ENCODE results near the gene ZNF780B.
"Not testable (repeated sequence)": the region's sequence is repeated elsewhere in the genome, so short reads cannot be mapped to it uniquely, and the experiment has no call there.

Gene ZNF780B

DNA sequence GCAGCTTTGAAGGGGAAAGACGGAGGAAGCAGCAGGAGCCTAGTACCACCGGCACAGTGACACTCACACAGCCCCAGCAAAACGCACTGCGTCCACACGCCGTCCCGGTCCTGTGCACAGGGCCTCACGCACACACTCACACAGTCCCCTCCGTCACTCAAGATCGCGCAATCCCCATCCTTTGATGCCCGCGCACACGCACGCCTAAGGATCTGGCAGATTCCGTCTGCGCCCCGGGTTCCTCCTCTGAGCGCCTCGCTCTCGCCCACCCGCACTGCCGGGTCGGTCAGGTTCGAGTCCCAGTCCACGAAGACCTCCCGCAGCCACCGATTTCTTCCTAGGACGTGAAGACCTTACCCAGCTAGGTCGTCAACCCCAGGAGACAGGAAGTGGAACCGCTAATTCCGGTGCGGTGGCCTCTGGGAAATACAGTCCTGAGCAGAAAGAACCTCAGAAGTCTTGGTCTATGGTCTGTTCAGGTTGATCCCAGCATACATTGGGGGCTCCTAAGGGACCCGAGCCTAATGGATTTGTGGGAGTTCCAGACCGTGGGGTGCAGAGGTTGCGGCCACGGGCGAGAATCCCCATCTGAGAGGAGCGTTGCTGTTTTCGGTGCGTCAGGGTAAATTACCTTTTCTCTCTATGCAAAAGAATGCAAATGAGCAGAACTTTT is at the start of gene ZNF780B:
Gene ZNF780B (minus strand): TSS at position 400 of the 673 bp plus-strand sequence. CDS start 5,899 bp downstream, outside the sequence.
- peak; percentile 80 for DNase-seq

DNA sequence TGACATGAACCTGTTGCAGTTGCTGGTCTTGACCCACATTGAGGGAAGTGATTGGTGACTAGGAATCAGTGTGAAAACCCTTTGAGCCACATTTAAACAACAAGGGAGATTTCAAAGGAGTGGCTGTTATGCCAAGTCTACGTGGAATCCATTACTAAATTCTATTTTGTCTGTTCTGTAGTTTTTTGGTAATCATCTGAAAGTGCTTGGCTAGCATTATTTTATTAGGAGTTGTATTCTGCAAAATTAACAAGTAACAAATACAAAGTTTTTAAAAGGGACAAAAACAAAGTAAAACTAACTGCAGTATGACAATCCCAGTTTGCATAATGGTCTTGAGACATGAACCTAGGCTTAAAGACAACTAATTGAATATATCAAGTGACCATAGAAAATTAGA is 48.7 kb upstream of the ZNF780B start:
- no peak for DNase-seq

DNA sequence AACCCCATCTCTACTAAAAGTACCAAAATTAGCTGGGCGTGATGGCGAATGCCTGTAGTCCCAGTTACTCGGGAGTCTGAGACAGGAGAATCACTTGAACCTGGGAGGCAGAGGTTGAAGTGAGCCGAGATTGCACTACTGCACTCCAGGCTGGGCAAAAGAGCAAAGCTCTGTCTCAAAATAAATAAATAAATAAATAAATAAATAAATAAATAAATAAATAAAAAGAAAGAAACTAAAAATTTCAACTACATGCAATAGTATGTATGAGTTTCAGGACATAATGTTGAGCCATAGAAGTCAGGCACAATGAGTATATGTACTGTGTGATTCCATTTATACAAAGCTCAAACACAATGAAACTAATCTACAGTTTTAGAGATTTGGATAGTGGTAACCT is 47.6 kb upstream of the ZNF780B start:
- no peak for DNase-seq

DNA sequence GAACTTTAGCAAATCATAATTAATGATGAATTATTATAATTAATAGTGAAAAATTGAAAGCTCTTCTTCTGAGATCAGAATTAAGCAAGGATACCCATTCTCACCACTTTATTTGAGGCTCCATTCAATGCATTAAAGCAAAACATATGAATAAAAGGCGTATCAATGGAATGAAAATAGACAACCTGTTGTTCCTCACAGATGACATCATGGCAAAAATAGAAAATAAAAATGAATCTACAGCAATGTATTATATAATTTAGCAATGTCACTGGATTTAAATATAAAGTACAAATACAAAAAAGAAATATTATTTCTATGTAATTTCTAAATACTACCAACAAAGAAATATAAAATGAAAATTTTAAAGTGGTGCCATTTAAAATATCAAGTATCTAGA is 45.8 kb upstream of the ZNF780B start:
- no peak for DNase-seq

DNA sequence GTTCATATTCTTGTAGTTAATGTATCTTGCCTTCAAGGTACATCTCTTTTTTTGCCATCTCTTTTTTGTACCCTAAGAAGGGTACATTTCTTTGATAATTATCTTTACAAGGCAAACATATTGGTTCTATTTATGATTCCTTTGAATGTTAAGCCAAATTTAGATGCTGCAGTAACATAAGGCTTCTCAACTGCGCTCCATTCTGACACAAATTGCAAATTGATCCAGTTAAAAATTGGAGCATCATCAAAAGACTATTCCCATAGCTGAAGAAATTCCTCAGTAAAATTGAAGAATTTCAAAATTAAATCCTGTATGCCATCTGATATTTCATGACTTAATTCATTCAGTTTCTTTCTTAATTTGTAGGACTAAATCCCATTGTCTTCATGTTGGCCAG is 37.4 kb upstream of the ZNF780B start:
- no peak for DNase-seq

DNA sequence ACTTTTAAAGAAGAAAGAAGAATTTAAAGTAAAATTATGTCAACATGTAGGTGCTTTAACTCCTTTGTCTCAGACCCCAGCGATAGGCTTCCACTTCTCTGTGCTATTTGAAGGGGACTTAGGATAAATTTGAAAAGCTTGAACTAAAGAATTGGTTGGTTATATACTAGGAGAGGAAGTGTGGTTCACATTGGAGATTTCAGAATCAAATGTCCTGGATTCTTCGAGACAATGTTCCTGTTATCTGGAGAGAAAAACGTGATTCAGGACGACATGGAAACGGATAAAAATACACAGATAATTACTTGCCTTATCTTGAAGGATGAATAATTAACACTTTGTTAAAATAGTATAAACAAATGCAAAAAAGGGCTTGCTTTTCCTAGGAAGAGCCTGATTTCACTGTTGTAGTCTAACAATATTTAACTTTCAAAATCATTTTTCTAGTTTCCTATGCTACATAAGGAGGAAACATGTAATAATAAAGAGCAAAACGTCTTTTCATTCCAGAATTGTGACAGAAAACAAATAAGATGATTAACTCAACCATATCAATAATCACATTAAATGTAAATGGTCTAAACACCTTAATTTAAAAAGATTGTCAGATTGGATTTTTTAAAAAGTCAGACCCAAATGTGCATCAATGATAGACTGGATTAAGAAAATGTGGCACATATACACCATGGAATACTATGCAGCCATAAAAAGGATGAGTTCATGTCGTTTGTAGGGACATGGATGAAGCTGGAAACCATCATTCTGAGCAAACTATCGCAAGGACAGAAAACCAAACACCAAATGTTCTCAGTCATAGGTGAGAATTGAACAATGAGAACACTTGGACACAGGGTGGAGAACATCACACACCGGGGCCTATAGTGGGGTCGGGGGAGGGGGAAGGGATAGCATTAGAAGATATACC is 35.4 kb upstream of the ZNF780B start:
- no peak for DNase-seq

DNA sequence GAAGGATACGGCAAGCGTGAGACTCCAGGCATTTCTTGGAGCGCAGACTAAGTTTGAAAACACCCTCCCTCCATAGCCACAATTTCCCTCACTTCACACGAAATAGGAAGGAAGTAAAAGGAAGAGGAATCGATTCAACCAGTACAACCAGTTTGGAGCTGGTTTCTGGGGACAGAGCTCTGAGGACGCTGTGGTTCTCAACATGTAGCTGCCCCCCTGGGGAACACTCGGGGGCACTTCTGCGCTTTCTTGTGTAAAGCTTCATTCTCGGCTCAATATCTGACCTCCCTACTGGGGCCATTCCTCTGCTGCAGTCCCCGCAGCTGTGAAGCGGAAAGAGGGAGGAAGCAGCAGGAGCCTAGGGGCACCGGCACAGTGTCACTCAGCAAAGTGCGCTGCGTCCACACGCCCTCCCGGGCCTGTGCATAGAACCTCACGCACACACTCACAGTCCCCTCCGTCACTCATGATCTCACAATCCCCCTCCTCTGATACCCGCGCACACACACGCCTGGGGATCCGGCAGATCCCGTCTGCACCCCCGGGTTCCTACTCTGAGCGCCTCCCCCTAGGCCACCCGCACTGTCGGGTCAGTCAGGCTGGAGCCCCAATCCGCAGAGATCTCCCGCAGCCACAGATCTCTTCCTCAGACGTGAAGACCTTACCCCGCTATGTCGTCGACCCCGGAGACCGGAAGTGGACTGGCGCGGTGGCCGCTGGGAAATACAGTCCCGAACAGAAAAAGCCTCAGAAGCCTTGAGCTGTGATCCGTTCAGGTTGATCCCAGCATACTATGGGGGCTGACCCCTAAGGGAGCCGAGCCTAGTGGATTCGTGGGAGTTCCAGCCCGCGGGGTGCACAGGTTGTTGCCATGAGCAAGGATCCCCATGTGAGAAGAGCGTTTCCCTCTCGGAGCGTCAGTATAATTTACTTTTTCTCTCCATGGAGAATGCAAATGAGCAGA is 34.5 kb upstream of the ZNF780B start, which contains the start of gene ZNF780A:
Gene ZNF780A (minus strand): TSS at position 703 of the 964 bp plus-strand sequence. CDS start 6,190 bp downstream, outside the sequence.
- peak; percentile 87 for DNase-seq

DNA sequence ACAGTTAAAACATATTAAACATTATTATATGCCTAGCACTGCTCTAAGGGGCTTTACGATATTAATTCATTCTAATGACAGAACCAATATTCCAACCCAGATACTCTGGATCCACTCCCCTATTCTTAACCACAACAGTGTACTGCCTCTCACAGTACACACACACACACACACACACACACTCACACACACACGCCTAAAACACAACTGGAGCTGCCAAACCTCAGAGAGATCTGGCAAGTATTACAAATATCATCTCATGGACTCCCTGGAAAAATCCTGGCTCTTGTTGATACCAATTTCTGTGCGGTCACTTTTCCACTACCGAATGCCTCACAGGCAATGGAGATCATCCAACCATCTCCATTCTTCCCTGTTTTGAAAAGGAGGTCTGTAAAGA is 33.4 kb upstream of the ZNF780B start:
- DNase-seq: no peak

DNA sequence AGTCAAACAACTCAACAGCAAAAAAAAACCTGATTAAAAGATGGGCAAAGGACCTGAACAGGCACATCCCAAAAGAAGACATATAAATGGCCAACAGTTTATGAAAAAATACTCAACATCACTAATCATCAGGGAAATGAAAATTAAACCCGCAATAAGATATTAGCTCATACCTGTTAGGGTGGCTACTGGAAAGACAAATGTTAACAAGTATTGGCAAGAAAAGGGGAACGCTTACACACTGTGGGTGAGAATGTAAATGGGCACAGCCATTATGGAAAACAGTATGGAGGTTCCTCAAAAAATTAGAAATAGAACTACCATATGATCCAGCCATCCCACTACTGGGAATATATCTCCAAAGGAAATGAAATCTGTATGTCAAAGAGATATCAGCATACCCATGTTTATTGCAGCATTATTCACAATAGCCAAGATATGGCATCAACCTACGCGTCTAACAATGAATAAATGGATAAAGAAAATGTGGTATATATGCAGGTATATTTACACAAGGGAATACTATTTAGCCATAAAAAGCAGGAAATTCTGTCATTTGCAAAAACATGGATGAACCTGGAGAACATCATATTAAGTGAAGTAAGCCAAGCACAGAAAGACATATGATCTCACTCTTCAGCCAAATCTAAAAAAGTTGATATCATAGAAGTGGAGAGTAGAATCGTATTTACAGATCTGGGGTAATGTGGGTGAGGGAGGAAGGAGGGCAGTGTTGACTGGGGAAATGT is 32.4 kb upstream of the ZNF780B start:
- DNase-seq: no peak

DNA sequence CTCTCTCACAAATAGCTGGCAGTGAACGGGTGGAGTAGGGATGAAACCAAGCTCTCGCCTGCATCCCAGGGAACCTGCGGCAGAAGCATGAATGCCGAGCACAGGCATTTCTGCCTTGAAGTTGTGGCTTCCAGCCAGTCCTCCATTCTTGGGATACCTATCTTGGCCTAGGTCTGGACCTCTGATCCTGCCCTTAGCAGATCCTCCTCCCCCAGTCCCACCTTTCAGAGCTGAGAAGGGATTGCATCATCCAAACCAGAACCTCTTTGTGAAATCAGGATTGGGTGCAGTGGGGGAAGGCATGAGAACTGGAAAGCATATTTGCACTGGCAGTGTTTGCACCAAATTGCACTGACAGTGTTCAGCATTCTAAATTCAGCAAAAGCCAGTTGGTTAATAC is 28.9 kb upstream of the ZNF780B start:
- DNase-seq: no peak

DNA sequence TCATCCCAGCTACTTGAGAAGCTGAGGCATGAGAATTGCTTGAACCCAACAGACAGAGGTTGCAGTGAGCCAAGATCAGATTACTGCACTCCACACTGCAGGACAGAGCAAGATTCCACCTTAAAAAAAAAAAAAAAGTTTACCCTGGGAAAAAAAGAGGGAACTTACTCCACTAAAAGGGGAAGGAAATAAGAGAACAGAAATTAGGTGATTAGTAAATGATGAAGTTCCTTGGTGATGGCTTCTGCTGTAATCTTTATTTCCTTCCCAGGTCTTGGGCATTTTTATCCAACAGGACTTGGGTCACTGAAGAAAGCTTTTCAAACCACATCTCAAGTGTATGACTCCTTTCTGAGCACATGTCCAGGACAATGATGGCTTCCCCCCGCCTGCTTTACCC is 25.4 kb upstream of the ZNF780B start:
- DNase-seq: no peak

DNA sequence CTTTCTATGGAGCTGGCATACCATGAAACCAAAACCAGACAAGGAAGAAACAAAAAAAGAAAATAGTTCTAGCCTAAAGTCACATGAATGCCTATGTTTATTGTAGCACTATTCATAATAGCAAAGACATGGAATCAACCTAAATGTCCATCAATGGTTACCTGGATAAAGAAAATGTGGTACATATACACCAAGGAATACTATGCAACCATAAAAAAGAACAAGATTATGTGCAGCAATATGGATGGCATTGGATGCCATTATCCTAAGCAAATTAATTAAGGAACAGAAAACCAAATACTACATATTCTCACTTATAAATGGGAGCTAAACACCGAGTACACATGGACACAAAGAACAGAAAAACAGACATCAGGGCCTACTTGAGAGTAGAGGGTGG is 24.3 kb upstream of the ZNF780B start:
- no peak for DNase-seq

DNA sequence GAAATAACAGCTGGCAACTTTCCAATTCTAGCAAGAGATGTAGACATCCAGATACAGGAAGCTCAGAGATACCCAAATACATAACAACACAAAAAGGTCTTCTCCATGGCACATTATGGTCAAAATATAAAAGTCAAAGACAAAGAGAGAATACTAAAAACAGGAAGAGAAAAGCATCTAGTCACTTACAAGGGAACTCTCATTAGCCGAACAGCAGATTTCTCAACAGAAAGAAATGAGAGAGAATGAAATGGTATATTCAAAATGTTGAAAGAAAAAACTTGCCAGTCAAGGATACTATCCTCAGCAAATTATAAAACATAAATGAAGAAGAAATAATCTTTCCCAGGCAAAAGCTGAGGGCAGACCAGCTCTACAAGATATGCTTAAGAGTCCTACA is 22.3 kb upstream of the ZNF780B start:
- DNase-seq: no peak

DNA sequence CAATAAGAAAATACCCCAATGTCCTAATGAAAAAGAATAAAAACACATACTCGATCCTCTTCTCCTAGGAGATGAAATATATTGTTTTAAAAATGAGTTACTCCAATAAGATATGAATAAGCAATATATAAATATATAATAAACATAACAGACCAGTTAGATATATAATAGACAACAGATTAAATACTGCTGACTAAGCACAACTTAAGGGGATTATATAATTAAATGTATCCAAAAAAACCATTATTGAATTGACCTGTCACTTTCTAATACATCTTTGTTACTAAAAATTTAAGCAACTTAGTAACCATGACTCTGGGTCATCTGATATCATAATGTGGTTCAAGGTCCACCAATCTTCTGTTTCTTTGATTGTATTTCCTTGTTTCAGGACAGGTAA is 14.0 kb upstream of the ZNF780B start:
- no peak for DNase-seq

DNA sequence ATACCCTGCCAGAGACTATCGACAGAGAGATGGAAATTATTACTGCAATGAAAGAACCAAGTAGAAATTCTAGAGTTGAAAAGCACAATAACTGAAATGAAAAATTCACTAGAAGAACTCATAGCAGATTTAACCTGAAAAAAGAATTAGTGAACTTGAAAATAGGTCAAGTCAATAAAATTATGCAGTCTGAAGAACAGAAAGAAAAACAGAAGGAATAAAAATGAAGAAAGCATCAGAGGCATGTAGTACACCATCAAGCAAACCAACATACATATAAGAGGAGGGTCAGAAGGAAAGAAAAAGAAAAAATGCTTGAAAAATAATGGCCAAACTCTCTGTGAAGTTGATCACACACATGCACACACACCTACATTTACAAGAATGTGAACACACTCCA is 3.6 kb upstream of the ZNF780B start:
- DNase-seq: no peak

DNA sequence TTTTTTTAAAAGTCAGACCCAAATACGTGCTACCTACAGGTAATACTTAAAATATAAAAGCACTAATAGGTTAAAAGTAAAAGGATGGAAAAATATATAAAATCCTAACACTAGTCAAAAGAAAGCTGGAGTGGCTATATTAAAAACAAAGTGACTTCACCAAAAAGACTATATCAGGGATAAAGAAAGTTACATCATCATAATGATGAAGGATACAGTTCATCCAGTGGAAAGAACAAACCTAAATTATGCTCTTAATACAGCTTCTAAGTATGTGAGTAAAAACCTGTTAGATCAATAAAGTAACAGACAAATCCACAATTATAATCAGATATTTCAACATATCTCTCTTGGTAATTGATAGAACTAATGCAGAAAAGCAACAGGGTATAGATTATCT is 1.1 kb upstream of the ZNF780B start:
- no peak for DNase-seq

DNA sequence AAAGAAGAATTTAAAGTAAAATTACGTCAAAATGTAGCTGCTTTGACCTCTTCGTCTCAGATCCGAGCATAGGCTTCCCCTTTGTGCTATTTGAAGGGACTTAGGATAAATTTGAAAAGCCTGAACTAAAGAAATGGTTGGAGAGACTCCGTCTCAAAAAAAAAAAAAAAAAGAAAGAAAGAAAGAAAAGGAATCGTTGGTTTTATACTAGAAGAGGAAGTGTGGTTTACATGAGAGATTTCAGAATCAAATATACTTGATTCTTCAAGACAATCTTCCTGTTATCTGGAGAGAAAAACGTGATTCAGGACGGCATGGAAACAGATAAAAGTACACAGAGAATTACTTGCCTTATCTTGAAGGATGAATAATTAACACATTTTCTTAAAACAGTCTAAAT is 474 bp upstream of the ZNF780B start:
- DNase-seq: no peak

DNA sequence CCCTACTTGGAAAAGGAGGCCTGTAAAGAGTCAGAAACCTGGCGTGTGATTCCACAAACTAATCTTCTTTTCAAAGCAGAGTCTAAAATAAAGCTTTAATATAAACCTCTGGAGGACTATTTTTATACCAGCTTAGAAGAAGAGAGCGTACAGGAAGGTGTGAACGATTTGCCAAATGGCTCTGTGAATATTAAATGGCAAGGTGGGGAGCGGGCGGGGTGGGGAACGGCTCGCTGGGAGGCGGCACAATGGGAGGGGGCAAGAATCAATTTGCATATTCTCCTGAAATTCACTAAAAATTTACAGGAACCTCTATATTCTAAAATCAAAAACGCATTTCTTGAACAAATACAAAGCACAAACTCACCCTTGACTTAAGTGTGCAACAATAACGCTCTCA is 982 bp downstream of the ZNF780B start:
- DNase-seq: no peak

DNA sequence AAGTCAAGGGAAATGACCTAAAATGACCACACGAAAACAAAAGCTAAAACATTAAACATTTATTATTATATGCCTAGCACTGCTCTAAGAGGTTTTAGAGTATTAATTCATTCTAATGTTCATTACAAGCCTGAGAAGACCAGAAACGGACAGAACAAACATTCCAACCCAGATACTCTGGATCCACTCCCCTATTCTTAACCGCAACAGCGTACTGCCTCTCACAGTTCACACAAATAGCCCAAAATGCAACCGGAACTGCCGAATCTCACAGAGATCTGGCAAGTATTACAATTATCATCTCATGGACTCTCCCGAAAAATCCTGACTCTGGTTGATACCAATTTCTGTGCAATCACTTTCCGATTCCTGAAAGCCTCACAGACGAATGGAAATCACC is 1.4 kb downstream of the ZNF780B start:
- no peak for DNase-seq

DNA sequence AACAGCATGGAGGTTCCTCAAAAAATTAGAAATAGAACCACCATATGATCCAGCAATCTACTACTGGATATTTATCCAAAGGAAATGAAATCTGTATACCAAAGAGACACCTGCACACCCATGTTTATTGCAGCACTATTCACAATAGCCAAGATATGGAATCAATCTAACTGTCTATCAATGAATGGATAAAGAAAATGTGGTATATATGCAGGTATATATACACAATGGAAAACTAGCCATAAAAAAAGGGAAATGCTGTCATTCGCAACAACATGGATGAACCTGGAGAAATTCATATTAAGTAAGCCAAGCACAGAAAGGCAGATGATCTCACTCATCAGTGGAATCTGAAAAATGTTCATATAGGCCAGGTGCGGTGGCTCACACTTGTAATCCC is 2.5 kb downstream of the ZNF780B start:
- DNase-seq: no peak

DNA sequence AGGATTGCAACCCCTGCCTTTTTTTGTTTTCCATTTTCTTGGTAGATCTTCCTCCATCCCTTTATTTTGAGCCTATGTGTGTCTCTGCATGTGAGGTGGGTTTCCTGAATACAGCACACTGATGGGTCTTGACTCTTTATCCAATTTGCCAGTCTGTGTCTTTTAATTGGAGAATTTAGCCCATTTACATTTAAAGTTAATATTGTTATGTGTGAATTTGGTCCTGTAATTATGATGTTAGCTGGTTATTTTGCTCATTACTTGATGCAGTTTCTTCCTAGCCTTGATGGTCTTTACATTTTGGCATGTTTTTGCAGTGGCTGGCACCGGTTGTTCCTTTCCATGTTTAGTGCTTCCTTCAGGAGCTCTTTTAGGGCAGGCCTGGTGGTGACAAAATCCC is 14.3 kb downstream of the ZNF780B start:
- not testable (repeated sequence) for DNase-seq

DNA sequence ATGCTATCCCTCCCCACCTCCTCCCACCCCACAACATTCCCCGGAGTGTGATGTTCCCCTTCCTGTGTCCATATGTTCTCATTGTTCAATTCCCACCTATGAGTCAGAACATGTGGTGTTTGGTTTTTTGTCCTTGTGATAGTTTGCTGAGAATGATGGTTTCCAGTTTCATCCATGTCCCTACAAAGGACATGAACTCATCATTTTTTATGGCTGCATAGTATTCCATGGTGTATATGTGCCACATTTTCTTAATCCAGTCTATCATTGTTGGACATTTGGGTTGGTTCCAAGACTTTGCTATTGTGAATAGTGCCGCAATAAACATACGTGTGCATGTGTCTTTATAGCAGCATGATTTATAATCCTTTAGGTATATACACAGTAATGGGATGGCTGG is 18.0 kb downstream of the ZNF780B start:
- DNase-seq: not testable (repeated sequence)
